Adrenal gland (tissue), 12 donors: ENCODE data around the gene PORCN. TPM values are rescaled to one million over a fixed set of nuclear protein-coding genes. Genes with fewer than 3 reads are reported as not detected.

Experiments
- DNase-seq, 7 donors: peaks; one replicate each; pipeline ENCODE4 v3.0.0-alpha.2; 2019 to 2020
- H3K27ac ChIP-seq, 5 donors: fragments of 200-600 bp; sonication (generic) in 4 of 5; 1 replicate in 3 of 5; 2 replicates in 2 of 5; pipeline versions ENCODE4 v1.5.1 to v1.8.0; 2016 to 2020; ENCODE audit warnings: mild to moderate bottlenecking in 1 of 5
- H3K27me3 ChIP-seq: fragments of 200-600 bp; 2 replicates; pipeline ENCODE4 v1.8.0; 2021
- H3K36me3 ChIP-seq, 2 donors: fragments of 200-600 bp; replicated peaks in 1 of 2; 1 replicate in 1 of 2; 2 replicates in 1 of 2; pipeline versions ENCODE4 v1.5.1 to v1.8.0; 2018 to 2022
- H3K4me1 ChIP-seq, 2 donors: fragments of 200-600 bp; replicated peaks in 1 of 2; 1 replicate in 1 of 2; 2 replicates in 1 of 2; pipeline versions ENCODE4 v1.5.1 to v1.8.0; 2018 to 2021
- H3K4me3 ChIP-seq, 4 donors: fragments of 200-600 bp; sonication (generic) in 3 of 4; one replicate each; pipeline ENCODE4 v1.5.1; 2016 to 2018
- H3K9me3 ChIP-seq, 3 donors: fragments of 200-600 bp; sonication (generic) in 1 of 3; replicated peaks in 1 of 3; 1 replicate in 2 of 3; 2 replicates in 1 of 3; pipeline versions ENCODE4 v1.5.1 to v1.8.0; 2016 to 2021
- CTCF ChIP-seq, 6 experiments: fragments of 450-650 bp in 4 of 6; fragments of 200-600 bp in 2 of 6; sonication (generic) in 1 of 6; IDR thresholded peaks; 1 replicate in 5 of 6; 2 replicates in 1 of 6; pipeline versions ENCODE4 v1.5.1 to v1.8.0; 2016 to 2021; ENCODE audit warnings: antibody characterized with exemption in 6 of 6, mild to moderate bottlenecking in 2 of 6, moderate library complexity in 1 of 6
- POLR2A ChIP-seq, 2 donors: fragments of 450-650 bp; IDR thresholded peaks; one replicate each; pipeline ENCODE4 v1.6.1; 2017; ENCODE audit warnings: antibody characterized with exemption in 2 of 2, mild to moderate bottlenecking in 2 of 2, moderate library complexity in 1 of 2
- WGBS, 4 donors: extraction: QIAGEN DNeasy Blood & Tissue Kit in 2 of 4; methylation state at CpG; one replicate each; pipeline versions ENCODE4 v1.1.5 to v1.1.7; 2013 to 2017; 5-methylcytosine and 5-hydroxymethylcytosine counted together
- intact Hi-C, 2 donors: fragments of 100-400 bp; cut with DNase I; formaldehyde crosslinking; loops; one replicate each; pipeline versions ENCODE4 v1.14.1 to v1.15.0; 2022 to 2023
- polyA plus RNA-seq, 3 donors: library from polyadenylated mRNA; stranded (reverse); fragments of 200-250 nt in 2 of 3; fragments of 350-450 nt in 1 of 3; fragmentation: Illumina TruSeq in 1 of 3; extraction: RNeasy Lipid Tissue Mini Kit (QIAGEN cat#74804) in 1 of 3; gene quantifications; one replicate each; pipeline ENCODE4 v1.2.3, GENCODE V29; 2013 to 2014
- total RNA-seq, 9 donors: library from RNA; depleted of rRNA in 4 of 9; stranded (reverse); fragments of >200 nt in 4 of 9; fragments of 120-200 nt in 1 of 9; fragmentation: NEBNext Ultra II Directional in 1 of 9; extraction: Animal tissue kit (Norgen Biotek cat#: 25700) in 1 of 9; gene quantifications; one replicate each; pipeline versions ENCODE4 v1.1.0 to v1.2.4, GENCODE V29; 2013 to 2023
- donor health status: healthy with polysubstance abuse.
- donor health status: Bipolar disorder and iron deficiency.
- donor health status: DM: yes; HTN: yes; CAD: no.
- donor health status: DM: no; HTN: no; CAD: no.
- donor health status: DM: no; HTN: no; CAD: no.
- donor health status: DM: yes; HTN: yes; CAD: no.

PORCN gene
- total and polyA plus RNA-seq, 12 donors, result 9.5 to 290 (median 86.3) TPM

GRCh38 chrX:48530736-48531135 is 21.9 kb downstream of the PORCN start:
- intact Hi-C loops, result no loop called here

GRCh38 chrX:48531358-48531959 is 22.7 kb downstream of the PORCN start:
- 56 to 61% (median 60%) methylated on average over 4 to 5 of the region's 5 CpGs for WGBS, 4 donors
- H3K36me3 ChIP-seq, result no peaks in the 10 kb centered on the region
- no peaks in the 10 kb centered on the region for H3K4me1 ChIP-seq
- no peak overlapping the region for H3K4me3 ChIP-seq
- DNase-seq, result peak in 3 of 7 donors; percentile 56 to 68 (median 64)
- H3K9me3 ChIP-seq, result no peaks in the 10 kb centered on the region
- no peaks in the 10 kb centered on the region for H3K27me3 ChIP-seq
- intact Hi-C loops, result no loop called here
- TF ChIP-seq POLR2A (IDR thresholded peaks at IDR 0.05), result peak in 1 of 2 donors; percentile 23
- no peak for TF ChIP-seq CTCF (IDR thresholded peaks at IDR 0.05)
- peak overlapping the region in 4 of 5 donors; percentile 59 to 69 (median 64) for H3K27ac ChIP-seq

More at GRCh38 chrX:48530736-48531135, 21.9 kb downstream of the PORCN start:
- H3K4me3 ChIP-seq, result no peak overlapping the region
- DNase-seq, result no peak
- H3K27me3 ChIP-seq, result no peaks in the 10 kb centered on the region
- TF ChIP-seq POLR2A (IDR thresholded peaks at IDR 0.05) (no peak), CTCF (IDR thresholded peaks at IDR 0.05) (no peak)
- 67 to 79% (median 76%) methylated on average over 3 of the region's 3 CpGs for WGBS, 4 donors
- H3K9me3 ChIP-seq, result no peaks in the 10 kb centered on the region
- H3K4me1 ChIP-seq, result no peaks in the 10 kb centered on the region
- H3K36me3 ChIP-seq, result no peaks in the 10 kb centered on the region
- peak overlapping the region in 3 of 5 donors; percentile 61 to 69 (median 68) for H3K27ac ChIP-seq

- peak overlapping the region in 4 of 5 donors; percentile 59 to 69 (median 64) for H3K27ac ChIP-seq
- H3K27me3 ChIP-seq, result no peaks in the 10 kb centered on the region
- no peak overlapping the region for H3K4me3 ChIP-seq
- no peak for DNase-seq
- WGBS, 4 donors, result 76 to 86% methylated on average over 1 of the region's 1 CpG; no CpG with 5 or more reads in 2 of the 4 donors
- intact Hi-C loops, result no loop called here
- H3K9me3 ChIP-seq, result no peaks in the 10 kb centered on the region
- H3K36me3 ChIP-seq, result no peaks in the 10 kb centered on the region
- H3K4me1 ChIP-seq, result no peaks in the 10 kb centered on the region
- TF ChIP-seq CTCF (IDR thresholded peaks at IDR 0.05) (no peak), POLR2A (IDR thresholded peaks at IDR 0.05) (no peak)
Measured at GRCh38 chrX:48532161-48532560, 23.4 kb downstream of the PORCN start.

GRCh38 chrX:48533165-48533564 is 24.4 kb downstream of the PORCN start:
- Histone ChIP-seq H3K27ac (no peak overlapping the region), H3K4me1 (no peaks in the 10 kb centered on the region), H3K27me3 (no peaks in the 10 kb centered on the region), H3K4me3 (no peak overlapping the region), H3K9me3 (no peaks in the 10 kb centered on the region), H3K36me3 (no peaks in the 10 kb centered on the region)
- WGBS, 4 donors, result 81 to 96% (median 87%) methylated on average over 3 of the region's 3 CpGs
- intact Hi-C loops, result no loop called here
- no peak for TF ChIP-seq POLR2A (IDR thresholded peaks at IDR 0.05)
- TF ChIP-seq CTCF (IDR thresholded peaks at IDR 0.05), result no peak
- DNase-seq, result no peak
